HG03103 (cell line): ENCODE results near the gene NKIRAS1.
"Not testable (repeated sequence)": the region's sequence is repeated elsewhere in the genome, so short reads cannot be mapped to it uniquely, and the experiment has no call there.

Experiments
- ATAC-seq: cut with Tn5 transposase; IDR thresholded peaks from one replicate; pipeline ENCODE4 v1.9.1; 2021; ENCODE audit warnings: low read depth; ENCODE audit not compliant: unreplicated experiment

Gene NKIRAS1

GRCh38 chr3:23941440-23941839, 24.6 kb upstream of the NKIRAS1 start:
- ATAC-seq, result no peak

GRCh38 chr3:23940775-23941174, 24.0 kb upstream of the NKIRAS1 start:
- no peak for ATAC-seq

GRCh38 chr3:23938688-23939087, 21.9 kb upstream of the NKIRAS1 start:
- no peak for ATAC-seq

GRCh38 chr3:23937296-23937695, 20.5 kb upstream of the NKIRAS1 start:
- ATAC-seq, result no peak

- no peak for ATAC-seq
These were observed 17.5 kb upstream of the NKIRAS1 start for GRCh38 chr3:23934253-23934652.

GRCh38 chr3:23932571-23932970, 15.8 kb upstream of the NKIRAS1 start:
- no peak for ATAC-seq

- no peak for ATAC-seq
These were observed 14.8 kb upstream of the NKIRAS1 start for GRCh38 chr3:23931597-23931996.

GRCh38 chr3:23928524-23928923, 11.7 kb upstream of the NKIRAS1 start:
- no peak for ATAC-seq

- no peak for ATAC-seq
These were observed 9.9 kb upstream of the NKIRAS1 start for GRCh38 chr3:23926736-23927135.

- ATAC-seq, result no peak
These were observed 9.5 kb upstream of the NKIRAS1 start for GRCh38 chr3:23926246-23926645.

GRCh38 chr3:23923786-23924185, 7.0 kb upstream of the NKIRAS1 start:
- no peak for ATAC-seq

GRCh38 chr3:23921052-23921511, 4.3 kb upstream of the NKIRAS1 start:
- ATAC-seq, result no peak

GRCh38 chr3:23920151-23920655, 3.4 kb upstream of the NKIRAS1 start:
- no peak for ATAC-seq

GRCh38 chr3:23919628-23920027, 2.8 kb upstream of the NKIRAS1 start:
- no peak for ATAC-seq

GRCh38 chr3:23918331-23918730, 1.5 kb upstream of the NKIRAS1 start:
- ATAC-seq, result not testable (repeated sequence)

GRCh38 chr3:23917679-23918303, 1.0 kb upstream of the NKIRAS1 start:
- ATAC-seq, result not testable (repeated sequence)

GRCh38 chr3:23916152-23916885, 471 bp downstream of the NKIRAS1 start:
- ATAC-seq, result peak; percentile 34

GRCh38 chr3:23915537-23916108, 1.2 kb downstream of the NKIRAS1 start:
- ATAC-seq, result no peak

- ATAC-seq, result no peak
These were observed 2.7 kb downstream of the NKIRAS1 start for GRCh38 chr3:23913873-23914743.

GRCh38 chr3:23913182-23913581, 3.6 kb downstream of the NKIRAS1 start:
- no peak for ATAC-seq

- ATAC-seq, result not testable (repeated sequence)
These were observed 4.5 kb downstream of the NKIRAS1 start for GRCh38 chr3:23912335-23912734.
